H1 (cell line): ENCODE results near the gene POLRMT. TPM values are rescaled to one million over a fixed set of nuclear protein-coding genes. Genes with fewer than 3 reads are reported as not detected.

Experiments used
- CTCF ChIA-PET: fragments of 300-600 bp; sonication (Branson Sonifier 250); formaldehyde crosslinking; loops from one replicate; lab custom pipeline; 2021; ENCODE audit not compliant: partially characterized antibody; lab: Charles Lee
- POLR2A ChIA-PET: fragments of 300-600 bp; sonication (Branson Sonifier 250); formaldehyde crosslinking; loops from one replicate; lab custom pipeline; 2021; ENCODE audit warnings: inconsistent platforms; ENCODE audit not compliant: partially characterized antibody; lab: Charles Lee
- DNase-seq, 2 experiments: peaks; one replicate each; pipeline versions ENCODE4 v3.0.0 to v3.0.0-alpha.2; 2010 to 2022; ENCODE audit warnings: low spot score in 2 of 2, low read depth in 1 of 2, mixed read lengths in 1 of 2
- FAIRE-seq: peaks from 2 replicates; lab custom pipeline; 2011; peaks lifted over from hg19 to GRCh38; lab: Jason Lieb, UNC
- H2AFZ ChIP-seq: 2 replicates; pipeline ENCODE4 v1.8.1; 2012; ENCODE audit warnings: low read length, inconsistent platforms
- H2AK5ac ChIP-seq: 2 replicates; pipeline ENCODE4 v1.6.1; 2013; ENCODE audit warnings: low read depth, low read length
- H2BK120ac ChIP-seq: replicated peaks from 2 replicates; pipeline ENCODE3; 2013; ENCODE audit warnings: low read depth, low read length, inconsistent platforms
- H2BK12ac ChIP-seq: 2 replicates; pipeline ENCODE4 v1.6.1; 2013; ENCODE audit warnings: low read depth, low read length
- H2BK15ac ChIP-seq: 2 replicates; pipeline ENCODE4 v1.6.1; 2013; ENCODE audit warnings: low read length
- H2BK20ac ChIP-seq: 2 replicates; pipeline ENCODE4 v1.6.1; 2013; ENCODE audit warnings: low read length
- H2BK5ac ChIP-seq: 2 replicates; pipeline ENCODE4 v1.6.1; 2013; ENCODE audit warnings: low read depth, low read length
- H3K14ac ChIP-seq: 2 replicates; pipeline ENCODE4 v1.6.1; 2013; ENCODE audit warnings: inconsistent platforms; ENCODE audit not compliant: insufficient read length
- H3K18ac ChIP-seq: 2 replicates; pipeline ENCODE4 v1.6.1; 2013; ENCODE audit warnings: low read length; ENCODE audit errors: extremely low read depth
- H3K23ac ChIP-seq: 2 replicates; pipeline ENCODE4 v1.6.1; 2013; ENCODE audit warnings: inconsistent platforms; ENCODE audit not compliant: insufficient read length
- H3K23me2 ChIP-seq: 2 replicates; pipeline ENCODE4 v1.6.1; 2013; ENCODE audit warnings: low read depth, low read length
- H3K27ac ChIP-seq: 2 replicates; pipeline ENCODE4 v1.6.1; 2011; ENCODE audit warnings: low read depth, low read length, inconsistent platforms
- H3K27me3 ChIP-seq, 4 experiments: replicated peaks in 1 of 4; 1 replicate in 1 of 4; 2 replicates in 3 of 4; pipeline versions ENCODE4 v1.6.1 to v1.8.1; 2011 to 2013; ENCODE audit warnings: low read length in 3 of 4, mild to moderate bottlenecking in 3 of 4, inconsistent platforms in 2 of 4, mixed read lengths in 2 of 4, moderate library complexity in 1 of 4; ENCODE audit not compliant: control insufficient read depth in 3 of 4, insufficient read depth in 3 of 4; ENCODE audit errors: extremely low read depth in 1 of 4
- H3K36me3 ChIP-seq, 4 experiments: 2 replicates each; pipeline versions ENCODE4 v1.6.1 to v1.8.1; 2011 to 2013; ENCODE audit warnings: mild to moderate bottlenecking in 4 of 4, low read length in 3 of 4, moderate library complexity in 2 of 4, control low read depth in 1 of 4, inconsistent platforms in 1 of 4; ENCODE audit not compliant: insufficient read depth in 4 of 4, control insufficient read depth in 2 of 4
- H3K4ac ChIP-seq: replicated peaks from 2 replicates; pipeline ENCODE3; 2013; ENCODE audit warnings: low read length, low read depth, mixed read lengths, inconsistent platforms; ENCODE audit not compliant: insufficient read length
- H3K4me1 ChIP-seq, 4 experiments: replicated peaks in 1 of 4; 1 replicate in 1 of 4; 2 replicates in 3 of 4; pipeline versions ENCODE4 v1.6.1 to v1.8.1; 2011 to 2013; ENCODE audit warnings: low read length in 3 of 4, inconsistent platforms in 2 of 4, mixed read lengths in 1 of 4; ENCODE audit not compliant: insufficient read depth in 4 of 4, control insufficient read depth in 3 of 4
- H3K4me2 ChIP-seq, 2 experiments: 2 replicates each; pipeline versions ENCODE4 v1.6.1 to v1.8.1; 2011 to 2013; ENCODE audit warnings: low read depth in 2 of 2, low read length in 2 of 2, control low read depth in 1 of 2, inconsistent platforms in 1 of 2, mild to moderate bottlenecking in 1 of 2; ENCODE audit not compliant: insufficient read depth in 1 of 2
- H3K4me3 ChIP-seq, 4 experiments: fragments of 200-600, 300-600 bp in 1 of 4; sonication (generic), shearing (Covaris generic), sonication (Bioruptor Twin) in 1 of 4; 2 replicates each; pipeline versions ENCODE4 v1.5.1 to v1.8.1; 2011 to 2016; ENCODE audit warnings: low read length in 4 of 4, low read depth in 3 of 4, control low read depth in 2 of 4, inconsistent platforms in 2 of 4, mild to moderate bottlenecking in 2 of 4, mixed read lengths in 1 of 4, moderate library complexity in 1 of 4; ENCODE audit not compliant: insufficient read depth in 2 of 4; ENCODE audit errors: extremely low read depth in 1 of 4
- H3K56ac ChIP-seq: replicated peaks from 2 replicates; pipeline ENCODE3; 2013; ENCODE audit warnings: low read depth, mild to moderate bottlenecking, mixed read lengths, low read length, inconsistent platforms; ENCODE audit not compliant: insufficient read length
- H3K79me1 ChIP-seq: 2 replicates; pipeline ENCODE4 v1.6.1; 2013; ENCODE audit warnings: low read depth, low read length, control low read depth
- H3K79me2 ChIP-seq, 2 experiments: 2 replicates each; pipeline versions ENCODE4 v1.6.1 to v1.8.1; 2012 to 2013; ENCODE audit warnings: low read length in 2 of 2, mild to moderate bottlenecking in 2 of 2, inconsistent platforms in 1 of 2; ENCODE audit not compliant: insufficient read depth in 2 of 2, control insufficient read depth in 1 of 2
- H3K9ac ChIP-seq, 4 experiments: replicated peaks in 1 of 4; 1 replicate in 1 of 4; 2 replicates in 3 of 4; pipeline versions ENCODE4 v1.6.1 to v1.8.1; 2011 to 2013; ENCODE audit warnings: low read depth in 3 of 4, low read length in 3 of 4, control low read depth in 2 of 4, mild to moderate bottlenecking in 2 of 4, moderate library complexity in 2 of 4, inconsistent platforms in 1 of 4; ENCODE audit errors: extremely low read depth in 1 of 4
- H3K9me3 ChIP-seq, 2 experiments: 2 replicates each; pipeline versions ENCODE4 v1.6.1 to v1.8.1; 2012 to 2013; ENCODE audit warnings: mild to moderate bottlenecking in 2 of 2, moderate library complexity in 2 of 2, control low read depth in 1 of 2, inconsistent platforms in 1 of 2, low read depth in 1 of 2, low read length in 1 of 2, mixed read lengths in 1 of 2; ENCODE audit not compliant: insufficient read depth in 2 of 2
- H4K20me1 ChIP-seq, 2 experiments: replicated peaks in 1 of 2; 2 replicates each; pipeline versions ENCODE3 to v1.8.1; 2011 to 2013; ENCODE audit warnings: inconsistent platforms in 2 of 2, low read length in 2 of 2, mild to moderate bottlenecking in 1 of 2; ENCODE audit not compliant: insufficient read depth in 2 of 2, control insufficient read depth in 1 of 2
- H4K5ac ChIP-seq: 2 replicates; pipeline ENCODE4 v1.6.1; 2013; ENCODE audit warnings: low read length, low read depth, mixed read lengths, inconsistent platforms; ENCODE audit not compliant: insufficient read length
- H4K8ac ChIP-seq: 2 replicates; pipeline ENCODE4 v1.8.0; 2013; ENCODE audit warnings: mild to moderate bottlenecking, moderate library complexity, low read length, inconsistent platforms; ENCODE audit not compliant: insufficient read depth; ENCODE audit errors: extremely low read depth
- H4K91ac ChIP-seq: replicated peaks from 2 replicates; pipeline ENCODE3; 2013; ENCODE audit warnings: low read length, mixed read lengths, inconsistent platforms; ENCODE audit not compliant: insufficient read length
- ATF3 ChIP-seq: IDR thresholded peaks from 2 replicates; pipeline ENCODE4 v1.6.1; 2011; ENCODE audit warnings: low read depth, mild to moderate bottlenecking, low read length; ENCODE audit not compliant: insufficient read depth
- BACH1 ChIP-seq: IDR thresholded peaks from 2 replicates; pipeline ENCODE4 v1.6.1; 2012; ENCODE audit warnings: low read length, improper control_type of control experiment
- BCL11A ChIP-seq, 2 experiments: IDR thresholded peaks; one replicate each; pipeline ENCODE4 v1.6.1; 2011; ENCODE audit warnings: low read depth in 2 of 2, low read length in 2 of 2, mild to moderate bottlenecking in 2 of 2
- CHD2 ChIP-seq: IDR thresholded peaks from 2 replicates; pipeline ENCODE4 v1.6.1; 2012; ENCODE audit warnings: low read length, improper control_type of control experiment
- CREB1 ChIP-seq: IDR thresholded peaks from 2 replicates; pipeline ENCODE4 v1.6.1; 2012; ENCODE audit warnings: inconsistent platforms
- E2F6 ChIP-seq: IDR thresholded peaks from 2 replicates; pipeline ENCODE4 v1.6.1; 2012; ENCODE audit warnings: inconsistent platforms
- GTF2F1 ChIP-seq: IDR thresholded peaks from 2 replicates; pipeline ENCODE4 v1.6.1; 2012; ENCODE audit warnings: low read depth, low read length, improper control_type of control experiment, borderline replicate concordance
- HDAC2 ChIP-seq, 2 experiments: fragments of 300-600 bp in 1 of 2; sonication (generic) in 1 of 2; IDR thresholded peaks; 2 replicates each; pipeline ENCODE4 v1.6.1; 2011 to 2012; ENCODE audit warnings: low read depth in 2 of 2, low read length in 2 of 2, mild to moderate bottlenecking in 2 of 2, moderate library complexity in 2 of 2, borderline replicate concordance in 1 of 2, inconsistent platforms in 1 of 2
- PHF8 ChIP-seq: fragments of 200-600 bp; sonication (generic); conservative IDR thresholded peaks from 2 replicates; pipeline ENCODE4 v1.7.1; 2012; ENCODE audit warnings: low read depth, mild to moderate bottlenecking, inconsistent platforms, low read length, moderate library complexity
- SP1 ChIP-seq: IDR thresholded peaks from 2 replicates; pipeline ENCODE4 v1.6.1; 2011; ENCODE audit warnings: low read depth, low read length
- WGBS, 2 experiments: shearing (Covaris generic) in 1 of 2; methylation state at CpG; one replicate each; pipeline versions ENCODE4 v1.1.6 to v1.1.7; 2013 to 2015; ENCODE audit warnings: low lambda C conversion rate in 2 of 2, mixed read lengths in 2 of 2, inconsistent platforms in 1 of 2, low coverage in 1 of 2, missing lambda C conversion rate in 1 of 2; ENCODE audit not compliant: insufficient replicate concordance in 2 of 2, insufficient coverage in 1 of 2, insufficient read length in 1 of 2; ENCODE audit errors: extremely low coverage in 1 of 2, missing lambda C conversion rate in 1 of 2; 5-methylcytosine and 5-hydroxymethylcytosine counted together
- polyA plus RNA-seq, 7 experiments: library from polyadenylated mRNA; depleted of rRNA in 3 of 7; stranded (reverse) in 5 of 7; unstranded in 2 of 7; fragments of >200 nt in 5 of 7; fragments of 200-250 nt in 2 of 7; gene quantifications; 1 replicate in 5 of 7; 2 replicates in 1 of 7; 4 replicates in 1 of 7; pipeline versions ENCODE4 v1.2.1 to v1.2.3, GENCODE V29; 2011 to 2013; ENCODE audit warnings: missing spikeins in 2 of 7, mixed read lengths in 2 of 7
- total RNA-seq: library from RNA; stranded (reverse); fragmentation: NEBNext Ultra II Directional; extraction: Animal tissue kit (Norgen Biotek cat#: 25700); gene quantifications from 2 replicates; pipeline ENCODE4 v1.2.1, GENCODE V29; 2021

Gene POLRMT
- total and polyA plus RNA-seq, 2 of the 8 experiments (the other 6 are each of a cell fraction or from before 2014, with no cell fraction given): 93.0 to 111 TPM

- Histone ChIP-seq H3K27me3 (no peaks in the 10 kb centered on the region), H3K14ac (no peak overlapping the region), H2BK15ac (no peak overlapping the region), H3K23me2 (no peaks in the 10 kb centered on the region), H3K9me3 (no peaks in the 10 kb centered on the region), H3K4me1 (peaks cover 0 to 2% (median 0%) of the 10 kb centered on the region in 4 experiments; a peak in 3 of 7 replicates), H2BK20ac (no peak overlapping the region), H3K56ac (peak overlapping the region; percentile 19), H3K79me1 (peaks cover 18% of the 10 kb centered on the region), H3K4me3 (no peak overlapping the region), H3K4ac (no peak overlapping the region), H4K20me1 (peaks cover 53 to 57% of the 10 kb centered on the region in 2 experiments), H2BK120ac (no peak overlapping the region), H3K18ac (no peak overlapping the region), H3K27ac (no peak overlapping the region), H2AFZ (no peak overlapping the region), H4K5ac (no peak overlapping the region), H4K8ac (no peak overlapping the region), H3K79me2 (peaks cover 42 to 85% of the 10 kb centered on the region in 2 experiments), H2BK5ac (peak overlapping the region; percentile 35; the same call in 1 of the 2 replicates), H2BK12ac (no peak overlapping the region), H2AK5ac (no peak overlapping the region), H4K91ac (no peak overlapping the region), H3K4me2 (no peak overlapping the region), H3K36me3 (peaks cover 2 to 26% (median 4%) of the 10 kb centered on the region in 4 experiments; a peak in 6 of 8 replicates), H3K9ac (no peak overlapping the region), H3K23ac (no peak overlapping the region)
- FAIRE-seq: no peak
- no peak for DNase-seq
- no peak for TF ChIP-seq BCL11A (IDR thresholded peaks at IDR 0.05; ENCODE audit: low read depth in 2 of 2, low read length in 2 of 2)
- no peak for TF ChIP-seq CREB1
- no peak for TF ChIP-seq BACH1
- TF ChIP-seq CHD2: no peak
- no peak for TF ChIP-seq HDAC2 (IDR thresholded peaks at IDR 0.05; ENCODE audit: borderline replicate concordance in 1 of 2, low read depth in 2 of 2, low read length in 2 of 2)
- no peak for TF ChIP-seq SP1
- no peak for TF ChIP-seq ATF3
- no peak for TF ChIP-seq E2F6
- no peak for TF ChIP-seq PHF8
- TF ChIP-seq GTF2F1: no peak
- ChIA-PET POLR2A (interaction anchor here (0.9 to 2.0 kb wide), 4 partner anchors 8 to 614 kb away, joined by 3 to 9 read pairs (median 3); no protein-coding TSS in a partner anchor), CTCF (interaction anchor here (0.8 to 1.9 kb wide), 4 partner anchors 27 to 61 kb away, joined by 3 to 10 read pairs (median 4); no protein-coding TSS in a partner anchor)
- WGBS, 2 experiments: 92% methylated on average over 17 of the region's 17 CpGs; no CpG with 5 or more reads in 1 of the 2 experiments
These were observed 22.4 kb upstream of the POLRMT start for GRCh38 chr19:655691-656090.
